CD4-positive, alpha-beta T cell treated with Interleukin-4 for 4 hours (primary cell): ENCODE measurements around the gene SLC41A3.
"Not testable (repeated sequence)": the region's sequence is repeated elsewhere in the genome, so short reads cannot be mapped to it uniquely, and the experiment has no call there.

ENCODE experiments used
- DNase-seq: peaks from one replicate; pipeline ENCODE4 v3.0.0-alpha.2; 2020

Gene SLC41A3

DNA sequence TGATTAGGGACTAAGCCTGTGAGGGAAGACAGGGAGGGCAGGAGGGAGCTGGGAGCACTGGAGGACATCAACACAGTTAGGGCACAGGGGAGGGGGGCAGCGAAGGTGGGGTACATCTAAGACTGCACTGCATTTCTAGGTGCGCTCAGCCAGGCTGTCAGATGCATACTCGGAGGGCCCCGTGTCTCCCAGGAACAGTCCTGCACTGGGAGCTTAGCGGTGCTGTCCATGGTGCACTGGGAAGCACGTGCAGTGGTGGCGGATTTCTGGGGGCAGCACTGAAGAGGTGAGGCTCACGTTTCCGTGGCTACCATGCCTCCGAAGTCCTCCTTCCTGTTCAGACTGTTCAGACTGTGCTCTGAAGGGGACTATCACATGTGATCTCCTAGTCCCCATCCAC, 60.5 kb downstream of the SLC41A3 start:
- no peak for DNase-seq

DNA sequence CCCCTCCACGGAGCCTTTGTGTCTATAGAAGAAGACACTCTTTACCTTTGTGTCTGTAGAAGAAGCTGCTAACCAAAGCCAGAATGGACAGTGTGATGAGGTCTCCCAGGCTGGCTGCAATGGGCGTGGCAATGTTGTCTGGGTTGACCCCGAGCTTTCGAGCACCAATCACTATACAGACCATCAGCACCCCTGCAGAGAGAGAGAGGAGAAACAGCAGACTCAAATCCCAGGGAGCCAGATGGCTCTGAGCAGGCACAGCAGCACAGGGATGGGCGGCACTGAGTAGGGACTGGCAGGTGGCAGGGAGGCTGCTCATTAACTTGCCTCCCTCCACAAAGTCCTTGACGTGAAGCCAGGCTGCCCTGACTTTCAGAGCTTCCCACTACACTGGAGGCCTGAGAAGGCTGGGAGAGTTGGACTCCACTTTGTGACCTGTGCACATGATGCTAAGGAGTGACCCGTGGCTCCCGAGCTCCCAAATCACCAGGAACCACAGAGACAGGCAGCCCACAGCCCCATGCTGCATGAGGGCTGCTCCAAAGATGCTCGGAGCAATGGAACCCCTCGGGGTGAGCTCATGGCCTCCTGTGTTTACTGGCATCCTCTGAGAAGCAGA, 61.1 kb downstream of the SLC41A3 start:
- no peak for DNase-seq

DNA sequence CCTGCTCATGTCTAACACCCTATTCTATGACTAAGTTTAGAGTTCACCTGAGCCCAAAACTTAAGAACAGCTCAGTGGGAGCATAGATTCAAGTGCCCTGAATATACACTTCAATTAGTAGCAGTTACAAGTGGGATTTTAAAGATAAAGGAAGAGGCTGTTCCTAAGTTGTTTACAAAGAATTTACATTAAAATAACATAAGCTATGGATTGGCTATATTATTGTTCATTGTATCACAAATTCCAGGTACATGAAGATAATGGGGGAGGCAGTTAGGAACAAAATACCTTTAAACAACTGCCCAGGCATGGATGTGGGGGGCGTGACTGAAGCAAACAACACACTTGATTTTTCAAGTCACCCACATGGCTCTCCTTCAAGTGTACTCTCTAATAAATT, 62.2 kb downstream of the SLC41A3 start:
- DNase-seq, result no peak

DNA sequence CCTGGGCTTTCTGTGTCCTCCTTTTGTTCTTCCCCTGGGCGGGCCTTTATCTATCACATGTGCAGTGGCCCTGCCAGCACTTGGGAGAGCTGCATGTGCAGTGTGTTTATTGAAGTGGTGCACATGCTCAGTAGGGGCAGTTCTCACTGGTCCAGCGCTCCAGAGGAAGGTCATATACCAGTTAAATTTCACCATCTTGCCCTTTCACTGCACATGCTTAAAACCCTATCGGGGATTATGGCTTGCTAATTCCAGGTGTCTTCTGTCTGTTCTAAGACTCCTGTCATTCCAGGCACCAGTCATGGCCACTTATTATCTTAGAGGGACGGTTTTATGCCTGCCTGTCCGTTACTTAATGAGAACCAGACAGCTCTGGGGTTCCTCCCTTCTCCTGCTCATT, 62.7 kb downstream of the SLC41A3 start:
- no peak for DNase-seq

GRCh38 chr3:126019683-126020082, 64.2 kb downstream of the SLC41A3 start:
- no peak for DNase-seq

GRCh38 chr3:126018995-126019394, 64.9 kb downstream of the SLC41A3 start:
- DNase-seq, result no peak

- no peak for DNase-seq
Measured at GRCh38 chr3:126018545-126018944, 65.4 kb downstream of the SLC41A3 start.

DNA sequence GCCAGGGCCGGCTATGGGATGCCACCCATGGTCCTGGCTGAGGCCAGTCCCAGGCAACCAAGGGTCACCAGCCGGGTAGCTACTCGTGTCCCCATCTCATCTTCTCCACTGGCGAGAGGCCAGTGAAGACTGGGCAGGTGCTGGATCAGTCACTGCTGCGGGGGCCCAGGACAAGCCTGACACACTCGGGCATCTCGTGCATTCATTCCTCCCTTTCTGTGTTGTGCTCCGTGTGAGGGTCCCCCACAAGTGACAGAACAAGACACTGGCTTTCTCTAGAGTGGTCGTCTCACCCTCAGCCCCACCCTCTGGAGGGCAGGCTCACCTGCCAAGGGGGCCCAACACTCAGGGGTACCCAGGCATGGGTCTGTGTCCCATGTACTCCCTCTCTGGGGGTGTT, 66.6 kb downstream of the SLC41A3 start:
- DNase-seq, result no peak

DNA sequence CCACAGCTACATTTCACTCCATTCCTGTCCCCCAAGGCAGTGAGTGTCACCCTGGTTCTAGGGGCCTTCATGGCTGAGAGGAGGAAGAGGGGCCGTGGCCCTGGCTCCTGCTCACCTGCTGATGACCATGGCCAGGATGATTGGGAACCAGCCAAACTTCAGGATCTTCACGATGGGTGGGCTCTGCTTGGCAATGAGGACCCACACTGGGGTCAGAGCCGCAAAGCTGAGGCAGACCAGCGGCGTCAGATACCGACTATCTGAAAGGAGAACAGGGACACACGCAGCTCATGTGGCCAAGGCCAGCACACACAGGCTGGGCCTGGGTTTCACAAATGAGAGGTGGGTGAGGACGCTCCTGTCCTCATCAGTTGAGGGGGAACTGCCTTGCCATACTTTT, 67.3 kb downstream of the SLC41A3 start:
- no peak for DNase-seq

DNA sequence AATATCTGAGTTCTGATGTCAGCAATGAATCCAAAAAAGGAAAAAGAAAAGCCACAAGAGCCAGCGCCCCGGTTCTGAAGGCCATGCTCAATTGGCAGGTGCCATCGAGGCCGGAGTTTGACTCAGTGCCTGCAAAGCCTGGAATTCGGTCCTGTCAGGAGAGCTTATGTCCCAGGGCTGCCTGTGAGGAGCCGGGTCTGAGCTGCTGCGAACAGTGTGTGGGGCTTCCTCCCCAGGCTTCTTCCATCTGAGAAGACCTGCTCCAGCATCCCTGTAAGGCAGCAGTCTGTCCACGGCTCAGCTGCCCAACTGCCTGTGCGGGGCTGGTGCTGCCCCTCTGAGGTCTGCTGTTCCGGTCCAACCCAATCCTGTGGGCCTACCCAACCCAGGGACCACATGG, 68.8 kb downstream of the SLC41A3 start:
- no peak for DNase-seq

GRCh38 chr3:126014252-126014651, 69.7 kb downstream of the SLC41A3 start:
- no peak for DNase-seq

DNA sequence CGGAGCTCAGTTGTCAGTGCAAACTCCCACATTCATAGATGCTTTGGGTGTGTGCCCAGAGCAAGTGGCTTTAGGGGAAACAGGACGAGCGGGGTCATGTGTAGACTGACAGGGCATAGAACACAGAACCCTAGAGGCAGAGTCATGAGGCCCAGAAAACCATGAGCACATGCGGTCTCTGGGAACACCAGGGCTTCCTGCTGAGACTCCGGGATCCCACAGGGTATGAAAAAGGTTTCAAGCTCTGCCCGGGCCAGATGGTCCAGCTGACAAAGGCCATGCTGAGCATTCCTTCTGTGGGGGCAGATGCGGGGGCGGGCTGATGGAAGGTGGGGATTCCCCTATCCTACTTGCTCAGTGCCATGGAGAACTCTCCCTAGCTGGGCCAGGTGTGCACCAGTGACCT, 70.2 kb downstream of the SLC41A3 start:
- no peak for DNase-seq

- no peak for DNase-seq
Measured at GRCh38 chr3:126009181-126009580, 74.7 kb downstream of the SLC41A3 start.

DNA sequence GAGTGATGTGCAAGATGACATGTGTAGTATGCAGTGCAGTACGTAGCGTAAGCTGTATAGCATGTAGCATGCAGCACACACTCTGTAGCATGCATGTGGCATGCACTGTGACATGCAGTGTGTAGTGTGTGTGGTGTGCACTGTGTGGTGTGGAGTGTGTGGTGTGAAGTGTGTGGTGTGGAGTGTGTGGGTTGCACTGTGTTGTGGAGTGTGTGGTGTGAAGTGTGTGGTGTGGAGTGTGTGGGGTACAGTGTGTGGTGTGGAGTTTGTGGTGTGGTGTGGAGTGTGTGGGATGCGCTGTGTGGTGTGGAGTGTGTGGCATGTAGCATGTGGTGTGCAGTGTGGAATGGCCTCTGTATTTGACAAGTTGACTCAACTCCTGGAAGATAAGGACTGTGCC, 75.7 kb downstream of the SLC41A3 start:
- DNase-seq, result no peak

DNA sequence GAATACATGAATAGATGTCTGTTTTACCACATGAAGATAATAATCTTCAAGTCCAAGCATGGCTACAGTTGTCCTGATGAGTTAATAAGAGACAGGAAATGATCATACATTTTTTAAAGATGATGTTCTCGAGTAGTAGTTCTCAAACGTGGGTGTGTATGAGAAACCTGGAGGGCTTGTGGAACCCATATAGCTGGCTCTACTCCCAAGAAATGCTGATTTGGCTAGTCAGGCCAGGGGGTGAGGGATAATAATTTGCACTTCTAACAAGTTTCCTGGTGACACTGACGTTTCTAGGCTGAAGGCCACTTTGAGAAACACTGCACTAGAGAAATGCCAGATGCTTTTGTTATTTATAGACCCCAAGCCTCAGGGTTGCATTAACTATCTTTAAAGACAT, 78.0 kb downstream of the SLC41A3 start:
- no peak for DNase-seq

- no peak for DNase-seq
Measured at GRCh38 chr3:126004692-126005091, 79.2 kb downstream of the SLC41A3 start.

DNA sequence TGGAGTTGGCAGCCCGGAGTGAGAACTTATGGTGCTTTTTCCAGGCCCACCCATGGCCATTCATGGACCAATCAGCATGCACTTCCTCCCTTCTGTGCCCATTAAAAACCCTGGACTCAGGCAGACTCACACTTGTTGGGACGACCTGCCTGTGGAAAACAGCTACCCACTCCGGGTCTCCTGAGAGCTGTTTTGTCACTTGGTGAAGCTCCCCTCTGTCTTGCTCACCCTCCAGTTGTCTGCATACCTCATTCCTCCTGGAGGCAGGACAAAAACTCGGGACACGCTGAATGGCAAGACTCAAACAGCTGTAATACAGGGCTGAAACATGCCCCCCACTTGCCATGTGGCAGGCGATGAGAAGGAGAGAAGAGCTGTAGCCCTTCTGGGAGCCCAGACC, 79.7 kb downstream of the SLC41A3 start:
- DNase-seq, result no peak

DNA sequence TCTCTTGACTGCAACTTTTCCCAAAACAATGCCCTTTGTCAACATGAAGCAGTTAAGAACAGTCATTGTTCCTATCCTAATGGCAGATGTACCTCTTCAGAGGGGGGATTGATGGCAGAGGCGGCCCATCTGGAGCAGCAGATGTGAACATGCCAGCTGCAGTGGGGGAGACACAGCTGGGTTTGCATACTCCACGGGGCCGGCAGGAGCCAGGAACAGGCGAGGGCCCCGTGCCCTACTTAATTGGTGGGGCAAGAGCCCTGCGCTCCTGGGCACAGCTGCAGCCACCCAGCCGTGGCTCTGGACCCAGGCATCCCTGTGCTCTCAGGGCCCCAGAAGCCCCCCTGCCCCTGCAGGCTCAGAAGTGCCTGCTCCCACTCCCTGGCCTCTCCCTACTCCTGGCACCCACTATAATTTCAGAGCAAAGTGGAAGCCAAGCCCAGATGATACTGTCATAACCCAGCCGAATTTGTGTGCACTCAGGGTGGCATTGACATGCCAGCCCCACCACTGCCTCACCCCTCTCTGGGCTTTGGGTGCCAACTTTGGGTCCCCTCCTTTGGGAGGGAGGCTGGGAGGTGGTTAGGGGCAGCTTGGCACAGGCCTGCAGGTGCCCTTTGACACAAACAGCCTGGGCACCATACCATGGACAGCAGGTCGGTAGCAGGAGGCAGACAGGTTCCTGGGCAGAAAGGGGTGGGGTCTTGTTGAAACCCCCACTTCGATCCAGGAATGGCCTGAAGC, 80.3 kb downstream of the SLC41A3 start:
- no peak for DNase-seq

- no peak for DNase-seq
Measured at GRCh38 chr3:126002189-126002588, 81.7 kb downstream of the SLC41A3 start.

GRCh38 chr3:125996751-125997150, 87.2 kb downstream of the SLC41A3 start:
- not testable (repeated sequence) for DNase-seq

DNA sequence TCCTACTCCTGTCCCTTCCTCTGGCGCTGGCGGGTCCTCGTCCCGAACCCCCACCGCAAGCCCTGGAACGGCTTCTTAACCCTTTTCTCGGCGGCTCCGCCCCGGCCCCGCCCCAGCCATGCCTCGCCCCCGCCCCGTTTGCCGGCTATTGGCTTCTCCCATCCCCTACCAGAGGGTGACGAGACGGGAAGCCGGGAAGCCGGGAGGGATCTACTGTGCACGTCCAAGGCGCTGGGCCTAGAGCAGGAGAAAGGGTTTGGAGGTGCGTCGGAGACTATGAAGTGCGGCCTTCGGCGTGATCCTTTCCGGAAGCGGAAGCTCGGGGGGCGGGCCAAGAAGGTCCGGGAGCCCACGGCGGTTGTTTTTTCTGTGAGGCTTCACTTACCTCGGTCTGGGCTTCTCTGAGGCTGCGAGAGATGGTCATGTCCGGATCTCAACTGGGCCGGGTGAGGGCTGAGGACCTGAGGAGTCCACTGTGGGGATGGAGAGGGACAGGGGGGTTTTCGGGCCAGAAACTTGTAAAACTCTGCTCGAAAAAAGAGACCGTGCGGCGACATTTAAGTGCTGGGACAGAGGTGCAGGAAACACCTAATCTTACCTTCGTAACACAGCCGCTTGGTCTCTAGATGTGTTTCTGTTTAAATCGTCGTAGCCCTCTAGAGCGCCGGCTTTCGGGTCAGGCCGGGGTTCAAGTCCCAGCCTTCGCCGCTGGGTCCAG, 93.5 kb downstream of the SLC41A3 start:
- DNase-seq, result peak; percentile 57

- DNase-seq, result not testable (repeated sequence)
Measured at GRCh38 chr3:125984951-125985350, 99.0 kb downstream of the SLC41A3 start.

- DNase-seq, result not testable (repeated sequence)
Measured at GRCh38 chr3:125977104-125977503, 106.8 kb downstream of the SLC41A3 start.

DNA sequence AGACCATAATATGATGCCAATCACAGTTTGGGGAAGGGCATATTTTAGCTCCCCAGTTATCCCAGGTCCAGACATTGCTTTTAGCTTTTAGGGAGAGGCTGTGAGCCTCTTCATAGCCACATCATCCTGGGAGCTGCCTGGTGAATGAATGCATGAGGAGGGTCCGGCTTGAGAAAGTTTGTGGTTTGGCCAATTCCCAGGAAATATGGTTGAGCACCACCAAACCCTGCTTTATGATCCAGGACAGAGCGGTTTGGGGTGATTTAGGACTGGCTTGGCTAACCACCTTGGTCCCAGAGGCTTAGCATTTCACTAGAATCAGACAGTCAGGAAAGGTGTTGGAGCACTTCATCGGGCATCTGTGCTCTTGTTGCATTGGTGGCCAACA, 107.9 kb downstream of the SLC41A3 start:
- DNase-seq, result not testable (repeated sequence)
